ENCODE data around the gene FGD6.

FGD6 gene

DNA sequence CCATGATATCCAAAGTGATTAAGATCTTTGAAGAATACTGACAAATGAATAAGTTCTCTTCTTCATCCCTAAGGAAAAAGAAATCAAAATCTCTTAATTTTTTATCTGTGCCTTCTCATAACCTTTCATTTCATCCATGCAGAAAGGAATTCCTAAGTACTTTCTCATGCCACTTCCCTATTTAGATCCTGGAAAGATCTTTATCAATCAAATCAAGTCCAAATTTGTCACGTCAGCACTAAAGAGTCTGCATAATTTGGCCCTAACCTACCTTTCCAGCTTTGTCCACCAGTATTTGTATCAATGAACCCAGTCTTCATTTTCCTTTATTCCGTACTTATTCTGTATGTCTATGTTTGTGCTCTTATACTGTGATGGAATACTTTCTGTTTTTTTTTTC, 41.5 kb upstream of the FGD6 start:
- ChIA-PET POLR2A (ENCODE audit: low non-redundant PET) (no interaction called here), CTCF (interaction anchor here (0.5 to 0.6 kb wide), 2 partner anchors 33 to 43 kb away, joined by 3 to 4 read pairs; no protein-coding TSS in a partner anchor)
- DNase-seq (ENCODE audit: low spot score) = no peak
- H3K27ac ChIP-seq = no peak overlapping the region
- TF ChIP-seq, protein P1, sequence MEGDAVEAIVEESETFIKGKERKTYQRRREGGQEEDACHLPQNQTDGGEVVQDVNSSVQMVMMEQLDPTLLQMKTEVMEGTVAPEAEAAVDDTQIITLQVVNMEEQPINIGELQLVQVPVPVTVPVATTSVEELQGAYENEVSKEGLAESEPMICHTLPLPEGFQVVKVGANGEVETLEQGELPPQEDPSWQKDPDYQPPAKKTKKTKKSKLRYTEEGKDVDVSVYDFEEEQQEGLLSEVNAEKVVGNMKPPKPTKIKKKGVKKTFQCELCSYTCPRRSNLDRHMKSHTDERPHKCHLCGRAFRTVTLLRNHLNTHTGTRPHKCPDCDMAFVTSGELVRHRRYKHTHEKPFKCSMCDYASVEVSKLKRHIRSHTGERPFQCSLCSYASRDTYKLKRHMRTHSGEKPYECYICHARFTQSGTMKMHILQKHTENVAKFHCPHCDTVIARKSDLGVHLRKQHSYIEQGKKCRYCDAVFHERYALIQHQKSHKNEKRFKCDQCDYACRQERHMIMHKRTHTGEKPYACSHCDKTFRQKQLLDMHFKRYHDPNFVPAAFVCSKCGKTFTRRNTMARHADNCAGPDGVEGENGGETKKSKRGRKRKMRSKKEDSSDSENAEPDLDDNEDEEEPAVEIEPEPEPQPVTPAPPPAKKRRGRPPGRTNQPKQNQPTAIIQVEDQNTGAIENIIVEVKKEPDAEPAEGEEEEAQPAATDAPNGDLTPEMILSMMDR (conservative IDR thresholded peaks at IDR 0.05; ENCODE audit: low read depth) = no peak

DNA sequence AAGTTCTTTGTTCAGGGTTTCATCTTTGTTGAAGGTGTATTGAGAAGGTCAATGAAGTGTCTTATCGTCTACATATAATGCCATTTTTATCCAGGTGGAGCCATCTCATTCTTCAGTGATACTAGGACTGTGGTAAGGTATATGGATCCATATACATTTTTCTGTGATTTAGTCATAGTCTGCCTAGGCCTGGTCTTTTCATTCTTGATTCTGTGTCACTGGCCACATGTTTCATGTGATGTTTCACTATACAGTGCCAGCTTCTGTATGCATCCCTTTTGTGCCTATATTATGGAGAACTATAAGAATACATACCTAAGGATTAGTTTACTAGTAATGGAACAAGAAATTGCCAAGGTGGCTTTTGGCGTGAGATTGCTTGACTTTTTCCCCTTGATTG, 40.9 kb upstream of the FGD6 start:
- ChIA-PET CTCF (interaction anchor here (0.5 kb wide), 1 partner anchor 43 kb away, joined by 3 read pairs; no protein-coding TSS in a partner anchor), POLR2A (ENCODE audit: low non-redundant PET) (no interaction called here)

DNA sequence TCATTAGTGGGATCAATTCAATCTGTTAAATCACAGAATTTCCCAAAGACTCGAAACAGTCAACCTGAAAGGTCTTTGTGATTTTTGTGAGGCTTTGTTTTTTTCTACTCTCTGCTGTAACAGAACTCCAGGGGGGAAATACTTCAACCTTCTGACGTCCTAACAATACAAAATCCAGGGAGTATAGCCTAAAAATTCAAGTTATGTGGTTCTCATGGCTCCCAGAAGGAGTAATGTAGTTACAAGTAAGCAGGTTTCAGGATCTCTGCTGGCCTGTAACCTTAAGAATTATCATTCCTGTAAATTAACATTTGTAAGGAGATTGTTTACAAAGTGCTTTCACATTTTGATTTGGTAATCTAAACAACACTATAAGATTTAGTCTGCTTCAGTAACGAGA, 40.3 kb upstream of the FGD6 start:
- H3K27ac ChIP-seq = no peak overlapping the region
- DNase-seq (ENCODE audit: low spot score) = no peak
- TF ChIP-seq, protein P1 (conservative IDR thresholded peaks at IDR 0.05; ENCODE audit: low read depth) = no peak
- ChIA-PET CTCF (no interaction called here), POLR2A (ENCODE audit: low non-redundant PET) (no interaction called here)

More for the DNA sequence above, 40.9 kb upstream of the FGD6 start:
- DNase-seq (ENCODE audit: low spot score) = peak; percentile 26
- TF ChIP-seq, protein P1 (conservative IDR thresholded peaks at IDR 0.05; ENCODE audit: low read depth) = no peak
- H3K27ac ChIP-seq = no peak overlapping the region

DNA sequence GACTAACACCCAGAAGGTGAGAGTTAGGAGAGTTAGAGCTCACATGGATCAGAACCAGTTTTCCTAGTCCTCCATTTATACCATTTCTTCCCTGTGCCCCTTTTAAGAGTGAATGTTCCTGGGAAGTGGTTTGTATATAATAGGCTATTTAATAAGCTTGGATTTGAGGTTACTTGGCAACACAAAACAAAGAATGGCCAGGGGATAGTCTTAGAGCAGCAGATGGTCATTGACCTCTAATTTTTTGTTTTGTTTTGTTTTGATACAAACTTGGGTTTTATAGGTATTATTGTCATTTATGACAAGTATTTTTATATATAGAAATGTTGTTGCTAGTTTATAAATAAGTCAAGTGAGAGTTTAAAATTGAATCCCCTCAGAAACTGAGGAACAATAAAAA, 36.1 kb upstream of the FGD6 start:
- DNase-seq (ENCODE audit: low spot score) = no peak
- H3K27ac ChIP-seq = no peak overlapping the region
- CTCF ChIA-PET = interaction anchor here (0.9 kb wide), 1 partner anchor 137 kb away, joined by 3 read pairs; no protein-coding TSS in a partner anchor
- POLR2A ChIA-PET (ENCODE audit: low non-redundant PET) = no interaction called here
- TF ChIP-seq, protein P1 (conservative IDR thresholded peaks at IDR 0.05; ENCODE audit: low read depth) = no peak

DNA sequence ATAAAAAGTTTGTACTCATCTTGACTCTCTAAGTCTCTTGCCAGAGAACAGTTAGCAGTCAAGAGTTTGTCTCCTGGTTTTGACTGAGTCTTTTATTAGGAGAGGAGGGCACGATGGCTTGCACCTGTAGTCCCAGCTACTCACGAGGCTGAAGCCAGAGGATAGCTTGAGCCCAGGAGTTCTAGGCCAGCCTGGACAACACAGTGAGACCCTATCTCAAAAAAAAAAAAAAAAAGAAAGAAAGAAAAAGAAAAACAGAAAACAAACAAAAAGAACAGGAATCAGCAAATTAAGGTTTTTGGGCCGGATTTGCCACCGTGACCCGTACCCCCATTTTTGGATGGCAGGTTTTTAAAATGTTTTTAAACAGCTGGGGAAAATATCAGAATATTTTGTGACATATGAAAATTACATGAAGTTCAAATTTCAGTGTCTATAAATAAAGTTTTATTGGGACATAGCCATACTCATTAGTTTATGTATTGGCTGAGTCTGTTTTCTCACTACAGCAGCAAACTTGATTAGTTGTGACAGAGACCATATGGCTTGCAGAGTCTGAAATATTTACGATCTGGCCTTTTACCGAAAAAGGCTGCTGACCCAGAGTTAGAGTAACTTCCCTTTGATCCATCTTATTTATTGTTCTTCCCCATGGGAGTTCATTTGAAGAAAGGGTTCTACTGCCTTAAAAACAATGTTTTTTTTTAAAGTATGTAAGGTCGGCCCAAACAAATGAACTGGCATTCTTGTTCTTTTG, 31.5 kb upstream of the FGD6 start:
- POLR2A ChIA-PET (ENCODE audit: low non-redundant PET) = no interaction called here
- TF ChIP-seq, protein P1 (conservative IDR thresholded peaks at IDR 0.05; ENCODE audit: low read depth) = no peak
- DNase-seq (ENCODE audit: low spot score) = no peak
- CTCF ChIA-PET = interaction anchor here (0.6 to 0.7 kb wide), 3 partner anchors 182 to 1491 kb away, joined by 3 read pairs; no protein-coding TSS in a partner anchor
- H3K27ac ChIP-seq = no peak overlapping the region

DNA sequence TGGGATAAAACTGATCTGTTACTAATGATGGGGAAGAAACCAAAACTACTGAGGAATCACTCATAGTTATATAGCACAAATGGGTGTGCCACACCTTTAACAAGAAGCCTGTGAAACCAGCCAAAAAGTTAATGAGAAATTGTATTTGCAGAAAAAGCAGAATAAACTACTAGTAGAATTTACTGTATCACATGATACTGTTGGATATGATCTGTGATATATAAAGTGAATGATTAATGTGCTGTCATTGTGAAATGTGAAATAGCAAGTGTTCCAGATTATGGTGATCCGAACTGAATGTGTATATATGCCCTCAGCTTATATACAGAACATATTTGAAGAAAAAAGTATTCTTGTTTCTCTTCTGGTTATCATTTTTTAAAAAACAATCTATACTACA, 30.8 kb upstream of the FGD6 start:
- no peak overlapping the region for H3K27ac ChIP-seq
- ChIA-PET CTCF (interaction anchor here (0.6 kb wide), 1 partner anchor 181 kb away, joined by 3 read pairs; no protein-coding TSS in a partner anchor), POLR2A (ENCODE audit: low non-redundant PET) (no interaction called here)
- DNase-seq (ENCODE audit: low spot score) = no peak
- TF ChIP-seq, protein P1 (conservative IDR thresholded peaks at IDR 0.05; ENCODE audit: low read depth) = no peak

Data from RWPE1 (cell line).